Activated effector memory CD4-positive, alpha-beta T cell treated with anti-CD3 and anti-CD28 coated beads, Interleukin-2, amount 50 U/mL, for 16 hours (primary cell): Measurements from ENCODE around the gene MARVELD2.
"Not testable (repeated sequence)": the region's sequence is repeated elsewhere in the genome, so short reads cannot be mapped to it uniquely, and the experiment has no call there.

Source experiments
- DNase-seq: peaks from one replicate; pipeline ENCODE4 v3.0.0-alpha.2; 2020

The MARVELD2 gene

GRCh38 chr5:69414885-69415583, at the start of gene MARVELD2:
MARVELD2 (plus strand) TSS chr5:69415116; CDS start chr5:69419386, 4,270 bp downstream.
- peak; percentile 83 for DNase-seq

DNA sequence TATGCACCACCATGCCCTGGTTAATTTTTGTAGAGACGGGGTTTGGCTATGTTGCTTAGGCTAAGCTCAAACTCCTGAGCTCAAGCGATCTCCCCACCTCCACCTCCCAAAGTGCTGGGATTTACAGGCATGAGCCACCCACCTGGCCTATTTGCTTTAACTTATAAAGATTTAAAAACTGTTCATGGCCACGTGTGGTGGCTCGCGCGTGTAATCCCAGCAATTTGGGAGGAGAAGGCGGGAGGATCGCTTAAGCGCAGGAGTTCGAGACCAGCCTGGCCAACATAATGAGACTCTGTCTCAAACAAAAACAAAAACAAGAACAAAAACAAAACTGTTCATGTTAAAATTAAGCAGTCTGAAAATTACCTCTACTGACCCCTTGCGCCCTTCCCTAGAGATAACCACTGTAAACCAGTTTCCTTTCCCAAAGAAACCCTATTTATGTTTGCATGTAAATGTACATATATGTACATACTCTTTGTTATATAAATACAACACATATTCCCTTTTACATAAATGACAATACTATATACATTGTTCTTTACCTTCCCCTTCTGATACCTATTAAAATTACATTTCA, 47.1 kb upstream of the MARVELD2 start:
- DNase-seq, result no peak

GRCh38 chr5:69368458-69369339, 46.2 kb upstream of the MARVELD2 start:
- DNase-seq, result no peak

DNA sequence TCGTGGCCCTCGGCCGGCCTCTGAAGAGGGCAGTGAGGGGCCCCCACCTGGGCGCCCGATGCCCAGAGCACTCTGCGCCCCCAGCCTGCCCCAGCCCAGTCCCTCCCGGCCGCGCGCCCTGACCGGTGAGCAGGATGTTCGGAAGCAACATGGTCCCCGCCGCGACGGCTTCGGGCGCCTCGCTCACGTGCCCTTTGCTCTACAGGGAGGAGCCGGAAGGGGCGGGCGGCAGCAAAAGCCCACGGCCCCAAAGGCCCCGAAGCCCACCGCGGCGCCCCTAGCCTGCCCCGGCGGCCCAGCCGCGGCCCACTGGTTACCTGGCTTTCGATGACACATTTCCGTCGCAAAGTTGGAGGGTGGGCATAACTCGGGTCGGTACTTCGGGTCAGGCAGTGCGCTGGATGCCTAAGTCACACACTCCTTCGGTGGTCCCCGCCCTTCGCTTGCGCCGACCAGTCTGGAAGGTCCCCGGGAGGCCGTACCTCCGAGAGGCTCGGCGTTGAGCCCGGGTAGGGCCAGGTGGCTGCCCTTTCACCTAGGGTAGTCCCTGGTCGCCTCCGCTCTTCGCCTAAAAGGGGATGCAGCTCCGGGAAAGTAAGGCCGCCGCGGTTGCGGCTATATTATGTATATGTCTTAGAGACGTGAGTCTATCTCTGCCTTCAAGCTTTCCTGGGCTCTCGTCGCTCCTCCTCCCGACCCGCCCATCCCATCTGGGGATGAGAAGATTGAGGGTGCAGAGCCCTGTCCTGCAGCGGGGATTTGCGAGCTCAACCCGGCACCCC, 45.4 kb upstream of the MARVELD2 start, which contains the start of the genes AK6, RAD17 and TAF9:
AK6 (minus strand) TSS at position 181 of the 782 bp plus-strand sequence; CDS start at position 151, 30 bp downstream.
RAD17 (plus strand) TSS at position 479 of the 782 bp plus-strand sequence. CDS start 2,391 bp downstream, outside the sequence.
TAF9 (minus strand) TSS at position 181 of the 782 bp plus-strand sequence. CDS start 3,783 bp downstream, outside the sequence.
- peak; percentile 97 for DNase-seq

- DNase-seq, result not testable (repeated sequence)
These were observed 44.6 kb upstream of the MARVELD2 start for GRCh38 chr5:69370335-69370734.

GRCh38 chr5:69372394-69372793, 42.5 kb upstream of the MARVELD2 start:
- no peak for DNase-seq

DNA sequence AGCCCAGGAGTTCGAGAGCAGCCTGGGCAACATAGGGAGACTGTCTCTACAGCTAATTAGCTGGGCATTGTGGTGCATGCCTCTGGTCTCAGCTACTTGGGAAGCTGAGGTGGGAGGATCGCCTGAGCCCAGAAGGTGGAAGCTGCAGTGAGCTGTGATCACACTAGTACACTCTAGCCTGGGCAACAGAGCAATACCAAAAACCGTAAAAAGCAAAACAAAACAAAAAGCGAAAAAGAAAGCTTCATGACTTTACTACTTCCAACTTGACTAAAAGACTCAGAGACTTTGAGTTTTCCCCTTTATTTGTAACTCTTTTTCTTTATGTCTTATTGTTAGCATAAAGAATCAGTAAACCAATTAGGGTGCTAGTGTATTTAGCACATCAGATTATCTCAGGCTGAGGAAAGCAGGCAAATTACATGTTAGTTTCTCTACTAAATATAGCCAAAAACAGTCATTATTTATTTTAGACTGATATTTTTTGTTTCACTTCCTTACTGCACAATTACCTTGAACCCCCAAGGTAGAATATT, 39.9 kb upstream of the MARVELD2 start:
- no peak for DNase-seq

GRCh38 chr5:69378376-69378775, 36.5 kb upstream of the MARVELD2 start:
- DNase-seq, result no peak

DNA sequence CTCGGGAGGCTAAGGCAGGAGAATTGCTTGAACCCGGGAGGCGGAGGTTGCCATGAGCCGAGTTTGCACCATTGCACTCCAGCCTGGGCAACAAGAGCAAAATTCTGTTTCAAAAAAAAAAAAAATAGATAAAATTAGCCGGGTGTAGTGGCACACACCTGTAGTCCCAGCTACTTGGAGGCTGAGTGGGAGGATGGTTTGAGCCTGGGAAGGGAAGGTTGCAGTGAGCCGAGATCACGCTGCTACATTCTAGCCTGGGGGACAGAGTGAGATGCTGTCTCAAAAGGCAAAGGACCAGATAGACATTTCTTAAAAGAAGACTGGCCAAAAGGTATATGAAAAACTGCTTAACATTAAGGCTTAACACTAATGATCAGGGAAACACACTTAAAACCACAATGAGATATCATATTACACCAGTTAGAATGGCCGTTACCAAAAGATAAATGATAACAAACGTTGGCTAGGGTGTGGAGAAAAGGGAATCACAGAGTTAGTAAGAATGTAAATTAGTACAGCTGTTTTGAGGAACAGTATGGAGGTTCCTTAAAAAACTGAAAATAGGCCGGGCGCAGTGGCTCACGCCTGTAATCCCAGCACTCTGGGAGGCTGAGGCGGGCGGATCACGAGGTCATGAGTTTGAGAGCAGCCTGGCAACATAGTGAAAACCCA, 10.1 kb upstream of the MARVELD2 start:
- DNase-seq, result no peak

DNA sequence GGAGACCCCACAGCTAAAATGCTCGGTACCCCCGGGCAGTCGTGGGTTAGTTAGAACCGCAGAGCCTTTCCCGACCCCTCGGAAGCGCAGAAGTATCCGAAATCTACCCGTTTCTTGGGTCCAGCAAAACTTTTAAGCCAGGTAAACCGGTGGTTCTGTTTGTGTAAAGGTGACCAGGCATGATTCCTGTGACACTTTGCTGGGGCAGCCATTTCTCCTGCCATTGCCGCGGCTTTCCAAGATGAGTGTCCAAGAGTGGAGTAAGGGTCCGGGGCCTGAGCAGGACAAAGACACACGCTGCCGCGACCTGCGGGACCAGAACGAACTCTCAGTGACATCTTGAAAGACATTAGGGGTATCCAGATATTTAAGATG, 655 bp downstream of the MARVELD2 start:
- no peak for DNase-seq

DNA sequence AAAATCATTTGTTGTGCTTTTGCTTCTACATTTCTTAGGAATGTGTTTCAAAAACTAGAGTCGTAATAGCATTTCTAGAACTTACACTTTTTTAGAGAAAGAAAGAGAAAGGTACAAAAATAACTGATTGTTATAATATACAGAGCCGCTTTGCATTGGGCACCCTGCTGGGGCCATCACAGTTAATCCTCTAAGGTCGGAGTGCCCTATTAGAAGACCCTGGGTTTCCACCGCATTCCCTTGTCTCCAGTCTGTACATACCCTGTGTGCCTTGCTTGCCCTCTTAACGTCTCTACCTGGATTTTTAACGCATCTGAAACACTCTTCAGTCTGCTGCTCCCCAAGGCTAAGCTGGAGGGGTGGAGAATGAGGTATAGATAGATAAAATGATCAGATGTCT, 1.3 kb downstream of the MARVELD2 start:
- no peak for DNase-seq

DNA sequence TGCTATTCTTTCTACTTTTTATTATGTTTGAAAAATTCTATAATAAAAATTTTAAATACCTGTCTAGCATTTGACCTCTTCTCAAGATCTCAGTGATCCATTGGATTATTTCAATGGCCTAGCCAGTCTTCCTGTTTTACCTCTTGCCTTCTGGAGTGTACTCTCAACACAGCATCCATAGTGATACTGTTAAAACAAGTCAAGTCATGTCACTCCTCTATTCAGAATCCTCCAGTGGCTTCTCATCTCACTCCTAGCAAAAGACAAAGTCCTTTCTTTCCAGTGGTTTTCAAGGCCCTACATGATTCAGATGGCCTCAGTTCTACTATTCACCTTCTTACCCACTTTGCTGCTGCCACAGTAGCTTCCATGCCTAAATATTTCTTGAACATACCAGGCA, 1.8 kb downstream of the MARVELD2 start:
- DNase-seq, result no peak

- DNase-seq, result no peak
These were observed 3.6 kb downstream of the MARVELD2 start for GRCh38 chr5:69418554-69418953.

DNA sequence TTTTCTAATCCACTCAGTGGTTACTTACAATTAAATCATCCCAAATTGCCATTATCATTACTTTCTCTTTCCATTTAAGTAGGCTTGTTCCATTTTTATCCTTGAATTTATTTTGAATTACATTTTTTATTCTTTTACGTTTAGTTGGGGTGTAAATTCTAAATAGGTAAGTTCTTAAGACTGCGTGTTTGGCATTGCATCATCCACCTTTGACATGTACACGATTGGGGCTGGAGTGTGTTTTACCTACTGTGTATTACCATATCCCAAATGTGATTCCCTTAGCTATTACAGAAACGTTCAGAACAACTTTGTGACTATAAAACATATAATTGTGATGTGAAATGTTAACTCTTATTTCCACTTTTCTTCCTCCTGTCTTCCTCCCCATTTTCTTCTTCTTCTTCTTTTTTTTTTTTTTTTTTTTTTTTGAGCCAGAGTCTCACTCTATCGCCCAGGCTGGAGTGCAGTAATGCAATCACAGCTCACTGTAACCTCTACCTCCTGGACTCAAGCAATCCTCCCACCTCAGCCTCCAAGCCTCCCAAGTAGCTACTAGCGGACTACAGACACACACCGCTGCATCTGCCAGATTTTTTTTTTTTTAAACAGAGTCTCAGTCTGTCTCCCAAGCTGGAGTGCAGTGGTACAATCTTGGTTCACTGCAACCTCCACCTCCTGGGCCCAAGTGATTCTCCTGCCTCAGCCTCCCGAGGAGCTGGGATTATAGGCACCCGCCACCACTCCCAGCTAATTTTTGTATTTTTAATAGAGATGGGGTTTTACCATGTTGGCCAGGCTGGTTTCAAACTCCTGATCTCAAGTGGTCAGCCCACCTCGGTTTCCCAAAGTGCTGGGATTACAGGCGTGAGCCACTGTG, 16.7 kb downstream of the MARVELD2 start:
- DNase-seq, result no peak

- no peak for DNase-seq
These were observed 17.7 kb downstream of the MARVELD2 start for GRCh38 chr5:69432412-69433206.

- not testable (repeated sequence) for DNase-seq
These were observed 20.5 kb downstream of the MARVELD2 start for GRCh38 chr5:69435276-69435884.

DNA sequence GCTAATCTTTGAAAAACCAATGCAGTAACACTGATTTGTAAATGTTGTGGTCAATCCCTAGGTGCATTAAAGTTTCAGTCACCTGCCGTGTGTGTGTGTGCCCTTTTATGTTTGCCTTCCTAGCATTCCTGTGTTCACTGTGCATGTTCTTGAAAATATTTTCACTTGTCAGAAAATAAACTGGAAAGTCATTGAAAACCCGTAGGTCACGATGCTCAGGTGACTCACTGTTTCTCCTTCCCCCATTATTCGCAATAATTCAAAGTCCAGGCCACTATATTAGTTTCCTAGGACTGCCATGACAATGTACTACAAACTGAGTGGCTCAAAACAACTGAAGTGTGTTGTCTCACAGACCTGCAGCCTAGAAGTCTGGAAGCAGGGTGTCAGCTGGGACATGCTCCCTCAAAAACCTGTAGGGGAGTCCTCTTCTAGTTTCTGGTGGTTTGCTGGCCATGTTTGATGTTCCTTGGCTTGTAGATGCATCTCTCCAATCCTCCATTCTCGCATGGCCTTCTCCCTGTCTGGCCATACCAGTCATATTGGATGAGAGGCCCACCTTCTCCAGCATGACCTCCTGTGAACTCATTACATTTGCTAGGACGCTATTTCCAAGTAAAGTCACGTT, 29.3 kb downstream of the MARVELD2 start:
- DNase-seq, result no peak

DNA sequence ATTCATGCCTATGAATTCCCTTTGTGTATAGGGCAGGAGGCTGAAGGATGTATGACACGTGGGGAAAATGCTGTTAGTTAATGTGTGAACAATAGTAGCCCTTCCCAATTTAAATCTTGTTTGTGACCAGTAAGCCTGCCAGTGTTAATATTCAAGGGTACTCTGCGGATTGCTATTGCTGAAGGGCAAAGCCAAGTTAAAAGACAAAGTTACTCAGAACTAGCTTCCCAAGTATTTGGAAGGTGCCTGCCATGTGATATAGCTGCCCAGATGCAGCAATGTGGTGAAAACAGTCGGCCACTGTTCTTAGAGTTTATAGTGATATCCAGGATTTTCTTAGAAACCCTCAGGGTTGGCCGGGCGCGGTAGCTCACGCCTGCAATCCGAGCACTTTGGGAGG, 34.6 kb downstream of the MARVELD2 start:
- no peak for DNase-seq

DNA sequence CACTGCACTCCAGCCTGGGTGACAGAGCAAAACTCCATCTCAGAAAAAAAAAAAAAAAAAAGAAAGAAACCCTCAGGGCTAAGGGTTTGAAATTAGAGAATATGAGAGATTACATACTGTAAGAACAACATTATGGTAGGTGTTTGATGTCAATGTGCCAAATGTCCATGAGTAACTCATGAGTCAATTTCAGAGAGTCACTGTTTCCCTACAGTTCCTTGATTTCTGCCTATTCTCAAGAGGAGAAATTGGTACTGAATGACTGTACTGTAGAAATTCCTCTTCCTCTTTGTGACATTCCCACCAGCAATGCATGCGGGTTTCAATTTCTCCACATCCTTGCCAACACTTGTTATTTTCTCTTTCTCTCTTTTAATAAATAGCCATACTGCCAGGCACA, 35.2 kb downstream of the MARVELD2 start:
- no peak for DNase-seq
